Fibroblast of skin of right quadriceps (primary cell): ENCODE measurements around the gene CENPC.
"Not testable (repeated sequence)": the region's sequence is repeated elsewhere in the genome, so short reads cannot be mapped to it uniquely, and the experiment has no call there.

Source experiments
- DNase-seq: peaks from one replicate; pipeline ENCODE4 v3.0.0-alpha.2; 2013

The CENPC gene

GRCh38 chr4:67465032-67465762 is 80.1 kb downstream of the CENPC start:
- DNase-seq = no peak

GRCh38 chr4:67460574-67460973 is 84.7 kb downstream of the CENPC start:
- no peak for DNase-seq

- no peak for DNase-seq
These were observed 86.1 kb downstream of the CENPC start for GRCh38 chr4:67459164-67459563.

- peak; percentile 13 for DNase-seq
These were observed 88.6 kb downstream of the CENPC start for GRCh38 chr4:67456577-67457196.

- DNase-seq = not testable (repeated sequence)
These were observed 92.5 kb downstream of the CENPC start for GRCh38 chr4:67452846-67453205.

GRCh38 chr4:67452100-67452845 is 93.0 kb downstream of the CENPC start:
- DNase-seq = no peak

GRCh38 chr4:67451464-67451863 is 93.8 kb downstream of the CENPC start:
- DNase-seq = no peak

GRCh38 chr4:67448621-67449020 is 96.7 kb downstream of the CENPC start:
- no peak for DNase-seq

- no peak for DNase-seq
These were observed 97.4 kb downstream of the CENPC start for GRCh38 chr4:67447873-67448272.

- DNase-seq = no peak
These were observed 98.5 kb downstream of the CENPC start for GRCh38 chr4:67446811-67447210.

GRCh38 chr4:67445881-67446280 is 99.4 kb downstream of the CENPC start:
- DNase-seq = not testable (repeated sequence)

- DNase-seq = no peak
These were observed 106.3 kb downstream of the CENPC start for GRCh38 chr4:67438975-67439374.

GRCh38 chr4:67437974-67438713 is 107.2 kb downstream of the CENPC start:
- peak; percentile 70 for DNase-seq

GRCh38 chr4:67436742-67437141 is 108.6 kb downstream of the CENPC start:
- DNase-seq = no peak

GRCh38 chr4:67430989-67431388 is 114.3 kb downstream of the CENPC start:
- DNase-seq = no peak

GRCh38 chr4:67428819-67429218 is 116.5 kb downstream of the CENPC start:
- DNase-seq = no peak
